ENCODE data around the gene KCNIP1.

Gene KCNIP1

GRCh38 chr5:170503990-170504596, at the start of gene KCNIP1:
TSS of gene KCNIP1 (plus strand) at chr5:170504020.
- in situ Hi-C loops (cut with HindIII; ENCODE audit: low pct_unique_long_range_greater_than_20kb, low sequenced_read_pairs): no loop called here
- no peak for TF ChIP-seq JUND (IDR thresholded peaks at IDR 0.05; ENCODE audit: low read depth)
- DNase-seq (ENCODE audit: low read depth in 1 of 2, low spot score in 1 of 2): no peak

DNA sequence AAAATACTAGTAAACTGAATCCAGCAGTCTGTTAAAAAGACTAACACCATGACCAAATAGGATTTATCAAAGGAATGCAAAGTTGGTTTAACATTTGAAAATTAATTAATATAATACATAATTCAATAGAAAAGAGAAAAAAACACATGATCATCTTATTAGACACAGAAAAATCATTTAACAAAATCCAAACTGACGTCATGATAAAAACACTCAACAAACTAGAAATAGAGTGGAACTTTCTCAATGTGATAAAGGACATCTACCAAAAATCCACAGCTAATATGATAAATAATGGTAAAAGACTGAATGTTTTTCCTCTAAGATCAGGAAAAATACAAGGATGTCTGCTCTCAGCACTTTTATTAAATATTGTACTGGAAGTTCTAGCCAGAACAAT, 40.4 kb upstream of the KCNIP1 start:
- no peak for DNase-seq (ENCODE audit: low read depth in 1 of 2, low spot score in 1 of 2)
- TF ChIP-seq JUND (IDR thresholded peaks at IDR 0.05; ENCODE audit: low read depth): no peak
- in situ Hi-C loops (cut with HindIII; ENCODE audit: low pct_unique_long_range_greater_than_20kb, low sequenced_read_pairs): no loop called here

DNA sequence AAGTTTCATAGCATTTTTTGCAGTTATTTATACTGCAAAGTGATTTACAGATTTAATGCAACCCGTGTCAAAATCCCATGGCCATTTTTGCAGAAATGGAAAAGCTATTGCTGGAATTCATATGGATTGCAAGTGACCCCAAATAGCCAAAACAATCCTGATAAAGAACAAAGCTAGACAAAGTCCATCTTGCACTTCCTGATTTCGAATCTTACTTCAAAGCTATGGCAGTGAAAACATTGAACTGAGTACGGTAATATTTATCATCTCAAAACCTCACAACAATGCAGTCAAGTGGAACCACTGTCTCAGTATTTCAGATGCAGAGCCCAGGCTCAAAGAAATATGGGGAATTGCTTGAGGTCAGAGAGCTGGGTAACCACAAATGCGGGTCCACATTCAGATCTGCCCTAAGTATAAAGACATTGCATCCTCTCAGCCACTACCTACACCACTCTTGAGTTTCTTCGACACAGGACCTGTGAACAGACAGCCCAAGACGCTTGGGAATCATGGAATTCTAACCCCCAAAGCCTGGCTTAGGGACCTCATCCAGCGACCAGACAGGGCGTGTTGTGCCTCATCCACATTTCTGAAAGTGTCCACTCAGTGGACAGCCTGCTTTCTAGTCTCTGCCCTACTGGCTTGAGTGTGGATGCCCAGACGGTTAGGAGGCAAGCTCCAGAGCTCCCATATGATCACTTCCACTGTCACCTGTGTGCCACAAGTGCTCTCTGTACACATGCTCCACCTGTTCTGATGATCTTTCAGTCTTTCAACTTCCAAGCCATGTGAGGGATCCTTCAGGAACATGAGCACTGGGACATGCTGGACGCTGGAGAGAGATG, 39.3 kb upstream of the KCNIP1 start:
- TF ChIP-seq JUND (IDR thresholded peaks at IDR 0.05; ENCODE audit: low read depth): no peak
- in situ Hi-C loops (cut with HindIII; ENCODE audit: low pct_unique_long_range_greater_than_20kb, low sequenced_read_pairs): no loop called here
- DNase-seq (ENCODE audit: low read depth in 1 of 2, low spot score in 1 of 2): no peak

GRCh38 chr5:170466553-170466952, 37.3 kb upstream of the KCNIP1 start:
- no peak for DNase-seq (ENCODE audit: low read depth in 1 of 2, low spot score in 1 of 2)
- in situ Hi-C loops (cut with HindIII; ENCODE audit: low pct_unique_long_range_greater_than_20kb, low sequenced_read_pairs): no loop called here
- no peak for TF ChIP-seq JUND (IDR thresholded peaks at IDR 0.05; ENCODE audit: low read depth)

GRCh38 chr5:170466988-170467707, 36.7 kb upstream of the KCNIP1 start:
- in situ Hi-C loops (cut with HindIII; ENCODE audit: low pct_unique_long_range_greater_than_20kb, low sequenced_read_pairs): no loop called here
- no peak for TF ChIP-seq JUND (IDR thresholded peaks at IDR 0.05; ENCODE audit: low read depth)
- no peak for DNase-seq (ENCODE audit: low read depth in 1 of 2, low spot score in 1 of 2)

DNA sequence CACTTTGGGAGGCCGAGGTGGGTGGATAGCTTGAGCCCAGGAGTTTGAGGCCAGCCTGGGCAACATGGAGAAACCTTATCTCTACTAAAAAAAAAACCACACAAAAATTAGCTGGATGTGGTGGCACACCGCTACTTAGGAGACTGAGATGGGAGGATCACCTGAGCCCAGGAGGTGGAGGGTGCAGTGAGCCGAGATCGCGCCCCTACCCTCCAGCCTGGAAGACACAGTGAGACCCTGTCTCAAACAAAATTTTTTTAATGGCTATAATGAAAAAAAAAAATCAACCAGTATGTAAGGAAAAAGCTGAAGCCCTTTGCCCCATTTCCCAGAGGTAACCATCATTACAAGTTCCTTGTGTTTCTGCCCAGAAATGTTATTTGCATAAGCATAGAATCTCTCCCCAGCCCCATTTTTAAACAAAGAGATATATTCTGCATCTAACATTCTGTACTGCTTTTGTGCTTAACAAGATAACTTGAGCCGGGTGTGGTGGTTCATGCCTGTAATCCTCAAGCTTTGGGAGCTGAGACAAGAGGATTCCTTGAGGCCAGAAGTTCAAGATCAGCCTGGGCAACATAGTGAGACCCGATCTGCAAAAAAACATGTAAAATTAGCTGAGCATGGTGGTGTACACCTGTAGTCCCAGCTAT, 35.1 kb upstream of the KCNIP1 start:
- no peak for TF ChIP-seq JUND (IDR thresholded peaks at IDR 0.05; ENCODE audit: low read depth)
- in situ Hi-C loops (cut with HindIII; ENCODE audit: low pct_unique_long_range_greater_than_20kb, low sequenced_read_pairs): no loop called here
- no peak for DNase-seq (ENCODE audit: low read depth in 1 of 2, low spot score in 1 of 2)

DNA sequence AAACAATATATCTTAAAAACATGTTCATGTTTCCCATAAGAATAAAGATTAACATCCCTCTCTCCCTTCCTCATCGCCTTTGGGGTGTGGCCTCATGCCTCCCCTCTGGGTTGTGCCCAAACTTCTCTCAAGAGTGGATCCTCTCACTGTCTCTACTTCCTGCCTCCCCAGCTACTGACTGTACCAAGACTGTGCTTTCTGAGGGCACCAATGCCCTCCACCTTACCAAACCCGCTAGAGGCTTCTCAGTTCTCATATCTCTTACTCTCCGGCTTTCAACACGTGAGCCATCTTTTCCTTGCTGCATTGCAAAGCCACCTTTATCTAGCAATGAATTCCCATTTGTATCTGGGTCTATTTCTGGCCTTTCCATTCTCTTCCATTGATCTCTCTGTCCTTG, 34.4 kb upstream of the KCNIP1 start:
- in situ Hi-C loops (cut with HindIII; ENCODE audit: low pct_unique_long_range_greater_than_20kb, low sequenced_read_pairs): no loop called here
- DNase-seq (ENCODE audit: low read depth in 1 of 2, low spot score in 1 of 2): no peak
- no peak for TF ChIP-seq JUND (IDR thresholded peaks at IDR 0.05; ENCODE audit: low read depth)

DNA sequence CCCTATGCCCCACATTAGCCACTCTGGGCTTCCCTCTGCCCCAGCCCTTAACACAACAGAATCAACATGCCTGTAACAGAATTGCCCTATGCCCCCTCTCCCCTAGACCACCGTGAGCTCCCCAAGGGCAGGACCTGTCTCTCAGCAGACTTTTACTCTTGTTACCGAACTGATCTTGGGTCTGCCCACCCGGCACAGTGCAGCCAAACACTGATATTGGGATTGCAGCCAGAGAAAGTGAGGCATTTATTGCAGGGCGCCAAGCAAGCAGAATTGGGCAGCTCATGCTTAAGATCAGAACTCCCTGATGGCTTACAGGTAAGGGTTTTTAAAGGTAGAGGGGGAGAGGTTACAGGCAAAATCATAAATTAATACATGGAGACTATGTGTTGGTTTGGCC, 33.5 kb upstream of the KCNIP1 start:
- no peak for TF ChIP-seq JUND (IDR thresholded peaks at IDR 0.05; ENCODE audit: low read depth)
- no peak for DNase-seq (ENCODE audit: low read depth in 1 of 2, low spot score in 1 of 2)
- in situ Hi-C loops (cut with HindIII; ENCODE audit: low pct_unique_long_range_greater_than_20kb, low sequenced_read_pairs): no loop called here

DNA sequence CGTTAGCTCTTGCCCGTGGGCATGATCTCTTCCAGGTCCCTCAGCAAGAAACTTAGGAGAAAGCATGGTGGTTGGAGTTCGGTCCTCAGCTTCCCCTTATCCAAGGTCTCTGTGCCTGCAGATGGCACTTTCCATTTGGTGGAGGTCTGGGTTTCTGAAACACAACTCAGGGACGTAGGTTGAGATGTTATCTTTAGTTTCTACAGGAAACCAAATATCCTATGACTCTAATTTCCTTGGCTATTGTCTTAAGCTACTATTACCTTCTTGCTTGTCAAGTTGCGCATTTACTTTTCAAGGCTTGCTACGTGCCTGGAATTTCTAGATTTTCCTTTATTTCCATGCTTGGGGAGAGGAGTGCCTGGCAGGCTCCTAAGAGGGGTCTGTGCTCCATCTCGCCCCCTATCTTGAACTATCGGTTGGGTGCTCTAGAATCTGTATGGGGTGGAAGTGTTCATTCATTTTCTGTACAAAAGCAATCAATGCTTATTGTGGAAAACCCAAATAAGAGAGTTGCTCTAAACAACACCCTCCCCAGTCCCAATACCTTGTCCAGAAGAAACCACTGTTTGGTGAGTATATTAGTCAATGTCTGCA, 32.9 kb upstream of the KCNIP1 start:
- in situ Hi-C loops (cut with HindIII; ENCODE audit: low pct_unique_long_range_greater_than_20kb, low sequenced_read_pairs): no loop called here
- no peak for TF ChIP-seq JUND (IDR thresholded peaks at IDR 0.05; ENCODE audit: low read depth)

DNA sequence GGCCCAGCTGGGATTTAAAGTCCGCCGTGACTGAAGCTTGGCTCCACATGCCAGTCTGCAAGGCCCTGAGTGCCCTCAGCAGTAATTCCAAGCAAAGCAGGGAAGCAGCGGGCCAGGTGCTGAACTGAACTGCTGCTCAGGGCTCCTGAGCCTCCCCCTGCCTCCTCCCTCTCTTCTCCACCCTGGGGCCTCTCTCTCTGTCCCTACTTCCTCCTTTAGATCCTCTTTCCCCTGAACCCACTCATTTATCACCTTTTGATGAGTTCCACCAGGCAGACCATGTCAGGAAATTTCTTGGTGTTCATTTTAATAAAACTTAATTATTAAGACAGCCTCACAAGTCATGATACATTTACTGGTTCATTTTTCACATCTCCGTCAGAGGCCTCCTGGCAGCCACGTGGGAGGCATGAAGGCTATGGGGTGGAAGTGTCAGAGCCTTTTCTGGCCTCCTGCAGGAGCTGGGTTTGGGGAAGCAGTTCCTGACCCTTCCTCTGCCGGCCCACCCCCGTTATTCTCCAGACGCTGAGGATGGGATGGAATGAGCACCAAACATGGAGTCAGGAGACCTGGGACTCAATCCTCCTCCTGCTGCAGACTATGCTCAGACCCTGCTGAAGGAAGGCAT, 32.2 kb upstream of the KCNIP1 start:
- in situ Hi-C loops (cut with HindIII; ENCODE audit: low pct_unique_long_range_greater_than_20kb, low sequenced_read_pairs): no loop called here
- no peak for TF ChIP-seq JUND (IDR thresholded peaks at IDR 0.05; ENCODE audit: low read depth)
- no peak for DNase-seq (ENCODE audit: low read depth in 1 of 2, low spot score in 1 of 2)

More for the DNA sequence above, 32.9 kb upstream of the KCNIP1 start:
- no peak for DNase-seq (ENCODE audit: low read depth in 1 of 2, low spot score in 1 of 2)

- DNase-seq (ENCODE audit: low read depth in 1 of 2, low spot score in 1 of 2): no peak
- TF ChIP-seq JUND (IDR thresholded peaks at IDR 0.05; ENCODE audit: low read depth): no peak
- in situ Hi-C loops (cut with HindIII; ENCODE audit: low pct_unique_long_range_greater_than_20kb, low sequenced_read_pairs): no loop called here
Measured at GRCh38 chr5:170473642-170474041, 30.2 kb upstream of the KCNIP1 start.

Data from T47D (cell line).